GM18519 (cell line): ENCODE measurements around the gene DUSP22.
"Not testable (repeated sequence)": the region's sequence is repeated elsewhere in the genome, so short reads cannot be mapped to it uniquely, and the experiment has no call there.

Experiments used
- ATAC-seq: cut with Tn5 transposase; IDR thresholded peaks from one replicate; pipeline ENCODE4 v1.9.1; 2021; ENCODE audit warnings: mild to moderate bottlenecking, moderate library complexity; ENCODE audit not compliant: unreplicated experiment, low FRiP score

The DUSP22 gene

GRCh38 chr6:279341-280029, 12.8 kb upstream of the DUSP22 start:
- ATAC-seq, result no peak

DNA sequence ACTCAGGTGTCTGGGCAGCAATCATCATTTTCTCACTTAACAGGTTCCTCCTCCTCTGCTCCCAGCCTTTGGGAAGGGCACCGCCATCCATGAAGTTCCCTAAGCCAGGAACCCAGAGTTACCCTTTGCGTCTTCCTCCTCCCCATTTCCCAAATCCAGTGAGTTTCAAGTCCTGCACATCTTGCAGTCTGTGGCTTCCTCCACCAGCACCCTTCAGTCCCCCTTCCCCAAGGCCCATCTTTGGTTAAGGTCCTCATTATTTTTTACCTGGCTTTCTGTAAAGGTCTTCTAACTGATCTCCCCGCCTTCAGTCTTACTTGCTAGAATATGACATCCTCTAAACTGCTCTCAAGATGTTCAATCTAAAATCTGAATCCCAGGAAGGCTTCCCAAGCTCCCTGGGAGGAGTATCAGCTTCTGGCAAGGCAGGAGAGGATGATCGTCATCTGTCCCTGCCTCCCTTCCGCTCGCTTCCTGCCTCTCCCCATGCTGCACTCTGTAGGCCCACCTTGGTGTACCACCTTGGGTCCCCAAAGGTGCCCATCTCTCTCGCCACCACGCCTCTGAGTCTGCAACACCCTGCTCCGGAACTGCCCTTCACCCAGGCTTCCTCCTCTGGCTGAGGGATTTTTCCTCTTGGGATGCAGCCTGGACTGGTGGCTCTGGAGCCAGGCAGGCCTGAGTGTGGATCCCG, 11.4 kb upstream of the DUSP22 start:
- ATAC-seq, result no peak

GRCh38 chr6:281469-282103, 10.7 kb upstream of the DUSP22 start:
- no peak for ATAC-seq

DNA sequence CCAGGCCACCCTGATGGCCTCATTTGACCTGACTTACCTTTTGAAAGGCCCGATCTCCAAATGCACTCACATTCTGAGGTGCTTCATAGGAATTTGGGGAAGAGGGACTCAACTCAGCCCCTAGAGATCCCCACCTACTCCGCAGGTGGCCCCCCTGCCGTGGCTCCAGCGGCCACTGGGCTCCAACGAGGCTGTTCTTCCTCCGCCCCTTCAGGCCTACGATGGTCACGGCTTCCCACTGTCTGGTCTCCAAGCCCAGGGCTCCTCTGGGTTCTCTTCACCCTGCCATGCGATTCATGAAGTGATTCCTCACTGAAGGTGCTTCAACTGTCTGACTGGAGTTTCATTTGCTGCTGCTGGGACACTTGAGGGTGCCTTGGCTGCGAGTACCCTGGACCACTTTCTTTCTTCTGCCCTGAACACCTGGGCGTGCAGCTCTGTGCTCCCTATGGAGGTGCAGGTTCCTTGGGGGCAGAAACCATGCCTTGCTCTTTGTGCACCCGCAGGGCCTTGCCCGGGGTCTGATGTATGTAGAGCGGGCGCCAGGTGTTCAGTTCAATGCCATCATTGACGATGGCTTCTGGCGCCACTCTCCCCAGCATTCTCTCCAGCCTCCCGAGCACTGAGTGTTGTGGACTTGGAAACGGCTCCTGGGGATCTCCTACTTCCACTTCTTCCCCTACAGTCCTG, 10.0 kb upstream of the DUSP22 start:
- no peak for ATAC-seq

GRCh38 chr6:282867-283416, 9.3 kb upstream of the DUSP22 start:
- ATAC-seq, result no peak

GRCh38 chr6:284486-284885, 7.8 kb upstream of the DUSP22 start:
- no peak for ATAC-seq

DNA sequence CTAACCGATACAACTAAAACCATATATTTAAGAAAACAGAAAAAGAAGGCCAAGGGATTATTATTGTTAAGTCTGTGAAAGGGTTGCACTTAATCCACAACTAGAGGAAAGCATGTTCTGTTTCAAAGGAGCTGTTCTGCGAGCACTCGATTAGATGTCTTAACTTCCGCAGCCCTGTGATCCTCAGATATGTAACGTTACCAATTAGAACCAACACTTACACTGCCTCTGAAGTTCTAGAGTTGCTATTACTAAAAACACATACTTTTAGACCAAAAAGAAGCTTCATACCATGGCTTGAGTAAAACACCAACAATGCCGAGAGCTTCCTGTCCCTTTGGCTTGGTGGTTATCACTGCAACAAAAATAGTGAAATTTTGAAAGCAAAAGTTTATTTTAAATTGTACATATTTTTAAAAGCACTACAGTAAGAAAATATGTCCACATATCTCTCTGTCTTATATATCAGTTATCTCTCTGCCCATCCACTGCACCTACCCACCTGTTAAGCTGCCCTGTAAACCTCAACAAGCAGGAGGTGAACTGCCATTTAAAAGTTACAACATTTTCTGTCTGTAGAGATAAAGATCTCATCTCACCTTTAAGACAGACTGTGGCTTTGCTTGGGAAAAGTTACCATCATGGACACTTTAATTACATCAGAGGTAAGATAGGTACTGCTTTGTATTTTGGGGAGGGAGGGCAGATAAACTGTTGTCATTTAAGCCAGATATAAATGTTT, 7.1 kb upstream of the DUSP22 start:
- no peak for ATAC-seq

GRCh38 chr6:285902-286301, 6.4 kb upstream of the DUSP22 start:
- ATAC-seq, result not testable (repeated sequence)

GRCh38 chr6:286681-287488, 5.4 kb upstream of the DUSP22 start:
- no peak for ATAC-seq

- ATAC-seq, result no peak
Measured at GRCh38 chr6:287489-287860, 4.8 kb upstream of the DUSP22 start.

- ATAC-seq, result no peak
Measured at GRCh38 chr6:288866-289265, 3.4 kb upstream of the DUSP22 start.

GRCh38 chr6:290111-290922, 2.0 kb upstream of the DUSP22 start:
- no peak for ATAC-seq

- ATAC-seq, result no peak
Measured at GRCh38 chr6:291204-291696, 1.0 kb upstream of the DUSP22 start.

- ATAC-seq, result peak; percentile 23
Measured at GRCh38 chr6:292506-293192, 362 bp downstream of the DUSP22 start.

GRCh38 chr6:293193-294174, 1.2 kb downstream of the DUSP22 start:
- ATAC-seq, result no peak

- no peak for ATAC-seq
Measured at GRCh38 chr6:294656-295565, 2.6 kb downstream of the DUSP22 start.
